ENCODE data around the gene KRTAP10-4.

DNA sequence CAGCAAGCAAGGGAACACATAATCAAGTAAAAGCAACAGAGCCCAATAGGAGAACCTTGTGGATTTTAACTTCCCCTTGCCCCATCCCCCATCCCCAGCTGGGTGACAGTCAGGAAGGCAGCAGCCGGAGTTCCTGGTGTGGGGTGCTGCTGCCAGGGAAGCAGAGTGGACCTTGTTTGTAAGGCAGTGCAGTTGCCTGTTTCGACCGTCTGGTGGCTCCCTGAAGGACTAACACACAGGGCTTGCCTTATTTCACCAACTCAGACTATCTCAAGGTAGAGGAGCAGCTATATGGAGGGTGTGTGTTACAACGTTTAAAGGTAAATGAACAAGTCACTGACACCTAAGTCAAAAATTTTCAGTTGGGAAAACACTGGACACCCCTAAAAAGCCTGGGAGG lies 45.0 kb downstream of the KRTAP10-4 start:
- TF ChIP-seq EZH2 (IDR thresholded peaks at IDR 0.05; ENCODE audit: insufficient read depth, poor library complexity, severe bottlenecking), result no peak
- TF ChIP-seq EZH2phosphoT487 (IDR thresholded peaks at IDR 0.05; ENCODE audit: insufficient read depth, low read depth), result no peak

Data from GM23248 (cell line).